Ascending aorta (tissue), 2 donors: ENCODE measurements around the gene ACSM5. TPM values are rescaled to one million over a fixed set of nuclear protein-coding genes. Genes with fewer than 3 reads are reported as not detected.
"Not testable (repeated sequence)": the region's sequence is repeated elsewhere in the genome, so short reads cannot be mapped to it uniquely, and the experiment has no call there.

Experiments used
- DNase-seq, 2 donors: peaks; one replicate each; pipeline ENCODE4 v3.0.0-alpha.2; 2019; ENCODE audit warnings: low spot score in 2 of 2
- H3K27ac ChIP-seq, 2 donors: fragments of 200-600 bp; sonication (generic); one replicate each; pipeline ENCODE4 v1.5.1; 2016 to 2017; ENCODE audit warnings: mild to moderate bottlenecking in 1 of 2
- H3K27me3 ChIP-seq: fragments of 200-600 bp; sonication (generic); one replicate; pipeline ENCODE4 v1.5.1; 2017
- H3K36me3 ChIP-seq, 2 donors: fragments of 200-600 bp; sonication (generic); one replicate each; pipeline ENCODE4 v1.5.1; 2016
- H3K4me1 ChIP-seq, 2 donors: fragments of 200-600 bp; sonication (generic); one replicate each; pipeline ENCODE4 v1.5.1; 2016 to 2017; ENCODE audit warnings: mild to moderate bottlenecking in 1 of 2
- H3K4me3 ChIP-seq, 2 donors: fragments of 200-600 bp; sonication (generic); one replicate each; pipeline ENCODE4 v1.5.1; 2016 to 2017; ENCODE audit warnings: mild to moderate bottlenecking in 1 of 2
- H3K9me3 ChIP-seq, 2 donors: fragments of 200-600 bp; sonication (generic); one replicate each; pipeline ENCODE4 v1.5.1; 2016
- CTCF ChIP-seq, 3 experiments: fragments of 200-600 bp in 2 of 3; fragments of 450-650 bp in 1 of 3; sonication (generic) in 2 of 3; IDR thresholded peaks; one replicate each; pipeline ENCODE4 v1.5.1; 2016 to 2019; ENCODE audit warnings: antibody characterized with exemption in 3 of 3, mild to moderate bottlenecking in 1 of 3, moderate library complexity in 1 of 3
- intact Hi-C: fragments of 100-400 bp; cut with DNase I; formaldehyde crosslinking; loops from one replicate; pipeline ENCODE4 v1.15.1; 2023
- total RNA-seq: library from RNA; depleted of rRNA; stranded (reverse); fragments of >200 nt; gene quantifications from one replicate; pipeline ENCODE4 v1.1.0, GENCODE V29; 2016

The ACSM5 gene
- total RNA-seq, 1 donor from 2014 or later: not detected

- H3K9me3 ChIP-seq, H3K4me3 ChIP-seq, H3K27me3 ChIP-seq, intact Hi-C loops, H3K36me3 ChIP-seq, DNase-seq, H3K4me1 ChIP-seq, H3K27ac ChIP-seq: not testable (repeated sequence)
Observed at GRCh38 chr16:20470732-20471131, 61.4 kb downstream of the ACSM5 start.

GRCh38 chr16:20477188-20477744 lies 67.9 kb downstream of the ACSM5 start:
- H3K4me1 ChIP-seq, H3K36me3 ChIP-seq, DNase-seq, H3K27me3 ChIP-seq, intact Hi-C loops, H3K9me3 ChIP-seq, H3K4me3 ChIP-seq, H3K27ac ChIP-seq: not testable (repeated sequence)

- H3K4me1 ChIP-seq, DNase-seq, H3K27me3 ChIP-seq, H3K4me3 ChIP-seq, H3K27ac ChIP-seq, intact Hi-C loops, H3K36me3 ChIP-seq, H3K9me3 ChIP-seq: not testable (repeated sequence)
Observed at GRCh38 chr16:20483989-20484388, 74.7 kb downstream of the ACSM5 start.

GRCh38 chr16:20484726-20485125 lies 75.4 kb downstream of the ACSM5 start:
- no peak overlapping the region for H3K4me3 ChIP-seq
- intact Hi-C loops: no loop called here
- H3K36me3 ChIP-seq: no peaks in the 10 kb centered on the region
- no peaks in the 10 kb centered on the region for H3K4me1 ChIP-seq
- no peak for DNase-seq
- no peak overlapping the region for H3K27ac ChIP-seq
- no peak for TF ChIP-seq CTCF (IDR thresholded peaks at IDR 0.05)
- no peaks in the 10 kb centered on the region for H3K27me3 ChIP-seq
- H3K9me3 ChIP-seq: no peaks in the 10 kb centered on the region

GRCh38 chr16:20485408-20485807 lies 76.1 kb downstream of the ACSM5 start:
- Histone ChIP-seq H3K4me3 (no peak overlapping the region), H3K4me1 (no peaks in the 10 kb centered on the region), H3K9me3 (no peaks in the 10 kb centered on the region), H3K27ac (no peak overlapping the region), H3K36me3 (no peaks in the 10 kb centered on the region), H3K27me3 (no peaks in the 10 kb centered on the region)
- DNase-seq: no peak
- no peak for TF ChIP-seq CTCF (IDR thresholded peaks at IDR 0.05)
- intact Hi-C loops: no loop called here

Other genes with a start within 250 kb of the ACSM5 start
- 0.11 TPM for gene GP2, start 82.0 kb upstream of the ACSM5 start, total RNA-seq
- gene UMOD, start 56.8 kb upstream of the ACSM5 start, total RNA-seq: not detected
- gene PDILT, start 4.8 kb upstream of the ACSM5 start, total RNA-seq: not detected
- gene ACSM2A, start 42.0 kb downstream of the ACSM5 start, total RNA-seq: not detected
- not detected for gene ACSM2B, start 166.8 kb downstream of the ACSM5 start, total RNA-seq